NCI-H510A (cell line): ENCODE results near the gene NCF4.

ENCODE experiments used
- DNase-seq: peaks from one replicate; lab custom pipeline; 2025; lab: John Stamatoyannopoulos, UW

NCF4 gene

GRCh38 chr22:36922105-36922608 is 61.4 kb downstream of the NCF4 start:
- DNase-seq, result no peak

- no peak for DNase-seq
These were observed 61.9 kb downstream of the NCF4 start for GRCh38 chr22:36922711-36923110.

GRCh38 chr22:36923131-36923788 is 62.5 kb downstream of the NCF4 start:
- DNase-seq, result no peak

GRCh38 chr22:36924151-36924698 is 63.4 kb downstream of the NCF4 start:
- DNase-seq, result no peak

GRCh38 chr22:36925388-36926290 is 64.8 kb downstream of the NCF4 start:
- no peak for DNase-seq

GRCh38 chr22:36926309-36926708 is 65.5 kb downstream of the NCF4 start:
- no peak for DNase-seq

- no peak for DNase-seq
These were observed 66.1 kb downstream of the NCF4 start for GRCh38 chr22:36926721-36927435.
